GM12878 (cell line): ENCODE measurements around the gene CLINT1. TPM values are rescaled to one million over a fixed set of nuclear protein-coding genes. Genes with fewer than 3 reads are reported as not detected.

Experiments used
- ASH2L ChIP-seq: fragments of 300-600, 200-600 bp; sonication (generic); IDR thresholded peaks from 2 replicates; pipeline ENCODE4 v1.6.1; 2017; ENCODE audit warnings: low read depth, mild to moderate bottlenecking, borderline replicate concordance
- ATF3 ChIP-seq: IDR thresholded peaks from 2 replicates; pipeline ENCODE4 v1.6.1; 2011; ENCODE audit warnings: low read depth, mild to moderate bottlenecking, low read length, moderate library complexity, borderline replicate concordance; ENCODE audit errors: extremely low read depth
- ATF7 ChIP-seq: fragments of 450-650 bp; IDR thresholded peaks from 2 replicates; pipeline ENCODE4 v1.6.1; 2016; ENCODE audit warnings: low read depth, mild to moderate bottlenecking
- BACH1 ChIP-seq: fragments of 450-650 bp; IDR thresholded peaks from 2 replicates; pipeline ENCODE4 v1.6.1; 2017; ENCODE audit warnings: mild to moderate bottlenecking, borderline replicate concordance
- CUX1 ChIP-seq: IDR thresholded peaks from 2 replicates; pipeline ENCODE4 v1.6.1; 2012; ENCODE audit warnings: improper control_type of control experiment, low read depth, low read length; ENCODE audit not compliant: insufficient replicate concordance
- ESRRA ChIP-seq: IDR thresholded peaks from 2 replicates; pipeline ENCODE4 v1.6.1; 2012; ENCODE audit warnings: mild to moderate bottlenecking, low read length, improper control_type of control experiment
- GATAD2B ChIP-seq: fragments of 450-650 bp; conservative IDR thresholded peaks from 2 replicates; pipeline ENCODE4 v1.6.1; 2017; ENCODE audit warnings: low read depth, mild to moderate bottlenecking, moderate library complexity
- NKRF ChIP-seq: fragments of 450-650 bp; conservative IDR thresholded peaks from 2 replicates; pipeline ENCODE4 v1.6.1; 2017; ENCODE audit warnings: mild to moderate bottlenecking, moderate library complexity
- NRF1 ChIP-seq: conservative IDR thresholded peaks from 2 replicates; pipeline ENCODE4 v1.6.1; 2011; ENCODE audit warnings: mild to moderate bottlenecking, low read depth, low read length, improper control_type of control experiment
- PAX5 ChIP-seq: IDR thresholded peaks from 2 replicates; pipeline ENCODE4 v1.6.1; 2011; ENCODE audit warnings: low read depth, low read length, borderline replicate concordance
- POLR2A ChIP-seq: IDR thresholded peaks from 2 replicates; pipeline ENCODE4 v1.6.1; 2011; ENCODE audit warnings: low read depth, mild to moderate bottlenecking, low read length
- RB1 ChIP-seq: fragments of 450-650 bp; formaldehyde crosslinking; IDR thresholded peaks from 2 replicates; pipeline ENCODE4 v1.6.1; 2017; ENCODE audit warnings: mild to moderate bottlenecking, borderline replicate concordance
- RFX5 ChIP-seq: IDR thresholded peaks from 2 replicates; pipeline ENCODE4 v1.6.1; 2011; ENCODE audit warnings: low read depth, low read length, improper control_type of control experiment
- RUNX3 ChIP-seq: IDR thresholded peaks from 2 replicates; pipeline ENCODE4 v1.6.1; 2012; ENCODE audit warnings: low read length, inconsistent platforms
- SIX5 ChIP-seq: IDR thresholded peaks from 2 replicates; pipeline ENCODE4 v1.6.1; 2011; ENCODE audit warnings: mild to moderate bottlenecking, low read depth, low read length, moderate library complexity; ENCODE audit not compliant: severe bottlenecking
- STAT3 ChIP-seq: IDR thresholded peaks from 2 replicates; pipeline ENCODE4 v1.6.1; 2011; ENCODE audit warnings: low read depth, low read length, improper control_type of control experiment
- TBL1XR1 ChIP-seq: IDR thresholded peaks from 2 replicates; pipeline ENCODE4 v1.6.1; 2012; ENCODE audit warnings: low read depth, low read length, improper control_type of control experiment
- ZBED1 ChIP-seq: IDR thresholded peaks from 2 replicates; pipeline ENCODE4 v1.6.1; 2016; ENCODE audit warnings: borderline replicate concordance
- ZNF207 ChIP-seq: fragments of 450-650 bp; IDR thresholded peaks from 2 replicates; pipeline ENCODE4 v1.6.1; 2014; ENCODE audit warnings: antibody characterized with exemption, mild to moderate bottlenecking, borderline replicate concordance
- ZNF384 ChIP-seq: IDR thresholded peaks from 2 replicates; pipeline ENCODE4 v1.6.1; 2012; ENCODE audit warnings: low read depth, mild to moderate bottlenecking, low read length, improper control_type of control experiment, borderline replicate concordance
- ZSCAN29 ChIP-seq: fragments of 450-650 bp; IDR thresholded peaks from 2 replicates; pipeline ENCODE4 v1.6.1; 2017; ENCODE audit warnings: mild to moderate bottlenecking, moderate library complexity
- polyA plus RNA-seq, 11 experiments: library from polyadenylated mRNA; depleted of rRNA in 4 of 11; unstranded in 6 of 11; stranded (reverse) in 5 of 11; fragments of >200 nt; fragmentation: Nextera tagmentation in 4 of 11; fragmentation: Illumina TruSeq in 1 of 11; extraction: Ambion mirVana in 4 of 11; extraction: Trizol in 1 of 11; gene quantifications; 1 replicate in 1 of 11; 2 replicates in 10 of 11; pipeline versions ENCODE4 v1.2.1 to v1.2.3, GENCODE V29; 2011 to 2016; ENCODE audit warnings: inconsistent platforms in 2 of 11, missing spikeins in 2 of 11, low read depth in 1 of 11
- total RNA-seq, 4 experiments: library from RNA; depleted of rRNA in 3 of 4; stranded (reverse); fragments of >200 nt in 3 of 4; fragmentation: Illumina TruSeq in 1 of 4; extraction: Trizol in 1 of 4; gene quantifications; 2 replicates each; pipeline versions ENCODE4 v1.2.1 to v1.2.3, GENCODE V29; 2013 to 2021
- TF ChIP-seq, protein P1 (sequence below): fragments of 450-650 bp; IDR thresholded peaks from 2 replicates; pipeline ENCODE4 v1.6.1; 2014; ENCODE audit warnings: mild to moderate bottlenecking

The CLINT1 gene
- total and polyA plus RNA-seq, 10 of the 15 experiments (the other 5 are each of a cell fraction or from before 2014, with no cell fraction given), result 30.0 to 136 (median 105) TPM

GRCh38 chr5:157743163-157744050 lies 115.5 kb downstream of the CLINT1 start, which contains the start of gene LSM11 (continued):
- TF ChIP-seq ZNF384, result no peak
- TF ChIP-seq ZBED1, result no peak
- peak; percentile 64; the same call in 1 of the 2 replicates for TF ChIP-seq GATAD2B
- no peak for TF ChIP-seq SIX5
- TF ChIP-seq RFX5, result peak; percentile 44; the same call in 1 of the 2 replicates
- TF ChIP-seq ESRRA, result no peak; the same call in none of the 2 replicates
- TF ChIP-seq ATF7, result no peak
- peak; percentile 42; the same call in 1 of the 2 replicates for TF ChIP-seq ATF3
- TF ChIP-seq POLR2A, result peak; percentile 64
- no peak for TF ChIP-seq CUX1
- peak; percentile 92; the same call in 1 of the 2 replicates for TF ChIP-seq RB1
- TF ChIP-seq, protein P1, sequence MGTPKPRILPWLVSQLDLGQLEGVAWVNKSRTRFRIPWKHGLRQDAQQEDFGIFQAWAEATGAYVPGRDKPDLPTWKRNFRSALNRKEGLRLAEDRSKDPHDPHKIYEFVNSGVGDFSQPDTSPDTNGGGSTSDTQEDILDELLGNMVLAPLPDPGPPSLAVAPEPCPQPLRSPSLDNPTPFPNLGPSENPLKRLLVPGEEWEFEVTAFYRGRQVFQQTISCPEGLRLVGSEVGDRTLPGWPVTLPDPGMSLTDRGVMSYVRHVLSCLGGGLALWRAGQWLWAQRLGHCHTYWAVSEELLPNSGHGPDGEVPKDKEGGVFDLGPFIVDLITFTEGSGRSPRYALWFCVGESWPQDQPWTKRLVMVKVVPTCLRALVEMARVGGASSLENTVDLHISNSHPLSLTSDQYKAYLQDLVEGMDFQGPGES, result 0 out of 2 replicates have a peak, but pooled peaks have one; percentile 31
- peak; percentile 37; the same call in 1 of the 2 replicates for TF ChIP-seq ZSCAN29
- TF ChIP-seq STAT3, result no peak
- TF ChIP-seq ZNF207, result peak; percentile 95
- TF ChIP-seq NKRF, result peak; percentile 85
- peak; percentile 47; the same call in 1 of the 2 replicates for TF ChIP-seq PAX5
- 0 out of 2 replicates have a peak, but pooled peaks have one; percentile 37 for TF ChIP-seq TBL1XR1
- peak; percentile 40; the same call in 1 of the 2 replicates for TF ChIP-seq RUNX3
- peak; percentile 75 for TF ChIP-seq BACH1
- peak; percentile 53 for TF ChIP-seq NRF1
- no peak for TF ChIP-seq ASH2L
